Measurements from ENCODE around the gene GREB1L.

Gene GREB1L

DNA sequence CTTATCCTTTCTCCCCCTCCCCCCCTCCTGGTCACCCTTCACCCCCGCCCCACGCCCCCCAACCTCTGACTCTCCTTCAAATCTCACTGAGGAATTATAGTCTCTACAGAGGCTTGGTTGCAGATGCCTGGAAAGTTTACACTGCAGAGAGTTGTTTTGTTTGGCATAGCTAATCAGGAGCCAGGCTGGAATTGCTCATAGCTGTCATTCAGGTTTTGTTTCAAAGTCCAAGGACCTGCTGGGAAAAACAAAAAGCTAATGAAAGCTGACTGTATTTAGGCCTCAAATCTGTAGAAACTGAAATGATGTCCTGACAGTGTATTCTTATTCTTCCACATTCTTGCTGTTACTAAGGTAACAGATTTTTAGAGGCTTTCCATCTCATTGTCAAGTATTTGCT lies 22.6 kb downstream of the GREB1L start:
- H3K27me3 ChIP-seq: peaks cover 51% of the 10 kb centered on the region
- no peaks in the 10 kb centered on the region for H3K4me1 ChIP-seq (ENCODE audit: control insufficient read depth in 1 of 2, insufficient read depth in 1 of 2, low read depth in 1 of 2, low read length in 1 of 2)
- no peak overlapping the region for H3K4me3 ChIP-seq (ENCODE audit: low read depth in 1 of 2, low read length in 1 of 2)
- H3K36me3 ChIP-seq: no peaks in the 10 kb centered on the region
- H3K27ac ChIP-seq: no peak overlapping the region
- no peaks in the 10 kb centered on the region for H3K9me3 ChIP-seq
- no peak for TF ChIP-seq CTCF (IDR thresholded peaks at IDR 0.05)

DNA sequence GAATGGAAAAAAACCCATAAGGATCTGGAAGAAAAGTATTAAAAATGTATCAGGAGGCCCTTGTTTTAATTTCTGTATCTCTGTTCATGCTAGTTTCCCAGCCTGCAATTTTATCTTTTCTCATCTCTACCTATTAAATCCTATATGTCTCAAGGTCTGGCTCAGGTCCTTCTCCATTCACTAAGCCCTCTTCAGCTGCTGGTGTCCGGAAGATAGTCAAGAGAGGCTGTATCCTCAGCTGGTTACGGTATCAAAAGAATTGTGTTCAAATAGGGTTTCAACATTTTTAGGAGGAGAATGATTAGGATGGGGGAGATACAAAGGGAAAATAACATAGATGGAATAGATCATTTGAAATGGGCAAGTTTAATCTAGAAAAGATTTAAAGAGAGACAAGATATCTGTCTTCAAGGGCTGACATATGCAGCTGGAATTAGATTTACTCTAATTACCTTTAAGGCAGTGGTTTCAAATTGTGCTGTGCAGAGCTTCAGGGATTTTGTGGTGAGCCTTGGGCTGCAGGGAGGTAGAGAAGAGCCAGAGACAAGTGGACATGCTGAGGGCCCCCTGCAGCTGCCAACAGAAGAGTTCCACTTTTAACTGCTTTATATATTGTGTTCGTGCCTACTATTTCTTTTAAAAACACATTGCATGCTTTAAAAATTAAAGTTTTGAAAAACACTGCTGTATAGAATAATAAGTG lies 24.1 kb downstream of the GREB1L start:
- H3K4me3 ChIP-seq (ENCODE audit: low read depth in 1 of 2, low read length in 1 of 2): no peak overlapping the region
- H3K27ac ChIP-seq: no peak overlapping the region
- H3K36me3 ChIP-seq: no peaks in the 10 kb centered on the region
- H3K27me3 ChIP-seq: peaks cover 38% of the 10 kb centered on the region
- no peaks in the 10 kb centered on the region for H3K4me1 ChIP-seq (ENCODE audit: control insufficient read depth in 1 of 2, insufficient read depth in 1 of 2, low read depth in 1 of 2, low read length in 1 of 2)
- no peaks in the 10 kb centered on the region for H3K9me3 ChIP-seq
- no peak for TF ChIP-seq CTCF (IDR thresholded peaks at IDR 0.05)

GRCh38 chr18:21267400-21267799 lies 25.4 kb downstream of the GREB1L start:
- Histone ChIP-seq H3K9me3 (no peaks in the 10 kb centered on the region), H3K27me3 (peaks cover 29% of the 10 kb centered on the region), H3K27ac (no peak overlapping the region), H3K4me3 (ENCODE audit: low read depth in 1 of 2, low read length in 1 of 2) (no peak overlapping the region), H3K36me3 (no peaks in the 10 kb centered on the region), H3K4me1 (ENCODE audit: control insufficient read depth in 1 of 2, insufficient read depth in 1 of 2, low read depth in 1 of 2, low read length in 1 of 2) (no peaks in the 10 kb centered on the region)
- no peak for TF ChIP-seq CTCF (IDR thresholded peaks at IDR 0.05)

DNA sequence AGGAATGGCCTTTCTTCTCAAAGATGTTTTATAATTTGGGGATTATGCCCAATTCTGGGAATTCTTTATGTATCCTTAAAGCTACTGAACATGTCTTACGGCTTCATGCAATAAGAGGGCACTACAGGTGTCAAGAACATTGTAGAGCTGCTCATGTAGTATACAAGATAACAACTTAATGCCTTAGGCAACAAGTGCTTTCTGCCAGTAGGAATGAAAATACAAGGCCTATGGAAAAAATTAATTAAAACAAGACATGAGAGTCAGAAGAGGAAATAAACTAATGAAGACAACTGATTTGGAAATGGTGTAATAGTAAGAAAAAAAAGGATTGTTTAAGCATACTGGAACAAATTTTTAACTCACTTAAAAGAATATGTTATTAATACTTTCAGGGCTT lies 27.3 kb downstream of the GREB1L start:
- no peaks in the 10 kb centered on the region for H3K36me3 ChIP-seq
- peaks cover 13% of the 10 kb centered on the region for H3K27me3 ChIP-seq
- H3K4me1 ChIP-seq (ENCODE audit: control insufficient read depth in 1 of 2, insufficient read depth in 1 of 2, low read depth in 1 of 2, low read length in 1 of 2): no peaks in the 10 kb centered on the region
- H3K4me3 ChIP-seq (ENCODE audit: low read depth in 1 of 2, low read length in 1 of 2): no peak overlapping the region
- no peak for TF ChIP-seq CTCF (IDR thresholded peaks at IDR 0.05)
- H3K9me3 ChIP-seq: no peaks in the 10 kb centered on the region
- H3K27ac ChIP-seq: no peak overlapping the region

GRCh38 chr18:21270453-21270852 lies 28.4 kb downstream of the GREB1L start:
- Histone ChIP-seq H3K27me3 (peaks cover 7% of the 10 kb centered on the region), H3K9me3 (no peaks in the 10 kb centered on the region), H3K27ac (no peak overlapping the region), H3K4me1 (ENCODE audit: control insufficient read depth in 1 of 2, insufficient read depth in 1 of 2, low read depth in 1 of 2, low read length in 1 of 2) (no peaks in the 10 kb centered on the region), H3K4me3 (ENCODE audit: low read depth in 1 of 2, low read length in 1 of 2) (no peak overlapping the region), H3K36me3 (no peaks in the 10 kb centered on the region)
- TF ChIP-seq CTCF (IDR thresholded peaks at IDR 0.05): no peak

Measured in neutrophil (primary cell).